Measurements from ENCODE around the gene HMCN2.

DNA sequence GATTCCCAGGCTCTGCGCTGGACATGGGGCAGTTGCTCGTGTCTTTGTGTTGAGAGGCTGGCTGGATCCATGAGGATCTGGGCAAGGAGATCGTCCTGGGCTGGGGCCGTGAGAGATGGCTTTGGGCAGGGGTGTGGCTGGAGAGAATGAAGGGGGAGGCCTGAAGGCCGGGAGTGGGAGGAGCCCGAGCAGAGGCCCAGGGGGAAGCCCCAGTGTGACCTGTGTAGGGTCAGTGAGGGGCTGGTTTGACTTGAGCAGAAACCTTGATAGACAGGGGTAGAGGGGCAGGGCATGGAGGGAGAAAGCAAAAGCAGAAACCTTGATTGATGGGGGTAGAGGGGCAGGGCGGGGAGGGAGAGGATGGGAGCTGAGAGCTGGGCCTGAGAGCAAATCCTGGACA, 124.8 kb downstream of the HMCN2 start:
- TF ChIP-seq CREM (CRISPR knock-in tag; IDR thresholded peaks at IDR 0.05) = no peak
- TF ChIP-seq, protein P1, sequence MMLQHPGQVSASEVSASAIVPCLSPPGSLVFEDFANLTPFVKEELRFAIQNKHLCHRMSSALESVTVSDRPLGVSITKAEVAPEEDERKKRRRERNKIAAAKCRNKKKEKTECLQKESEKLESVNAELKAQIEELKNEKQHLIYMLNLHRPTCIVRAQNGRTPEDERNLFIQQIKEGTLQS (CRISPR knock-in tag; conservative IDR thresholded peaks at IDR 0.05) = no peak
- TF ChIP-seq, protein P2, sequence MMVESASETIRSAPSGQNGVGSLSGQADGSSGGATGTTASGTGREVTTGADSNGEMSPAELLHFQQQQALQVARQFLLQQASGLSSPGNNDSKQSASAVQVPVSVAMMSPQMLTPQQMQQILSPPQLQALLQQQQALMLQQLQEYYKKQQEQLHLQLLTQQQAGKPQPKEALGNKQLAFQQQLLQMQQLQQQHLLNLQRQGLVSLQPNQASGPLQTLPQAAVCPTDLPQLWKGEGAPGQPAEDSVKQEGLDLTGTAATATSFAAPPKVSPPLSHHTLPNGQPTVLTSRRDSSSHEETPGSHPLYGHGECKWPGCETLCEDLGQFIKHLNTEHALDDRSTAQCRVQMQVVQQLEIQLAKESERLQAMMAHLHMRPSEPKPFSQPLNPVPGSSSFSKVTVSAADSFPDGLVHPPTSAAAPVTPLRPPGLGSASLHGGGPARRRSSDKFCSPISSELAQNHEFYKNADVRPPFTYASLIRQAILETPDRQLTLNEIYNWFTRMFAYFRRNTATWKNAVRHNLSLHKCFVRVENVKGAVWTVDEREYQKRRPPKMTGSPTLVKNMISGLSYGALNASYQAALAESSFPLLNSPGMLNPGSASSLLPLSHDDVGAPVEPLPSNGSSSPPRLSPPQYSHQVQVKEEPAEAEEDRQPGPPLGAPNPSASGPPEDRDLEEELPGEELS (CRISPR knock-in tag; IDR thresholded peaks at IDR 0.05) = no peak
- TF ChIP-seq GTF2I (CRISPR knock-in tag; conservative IDR thresholded peaks at IDR 0.05) = no peak
- TF ChIP-seq SMAD3 (CRISPR knock-in tag; IDR thresholded peaks at IDR 0.05; ENCODE audit: borderline replicate concordance) = no peak

Measured in WTC11 (cell line).